T-cell (primary cell): ENCODE data around the gene CALR3. TPM values are rescaled to one million over a fixed set of nuclear protein-coding genes. Genes with fewer than 3 reads are reported as not detected.

ENCODE experiments used
- ATAC-seq, 4 experiments: fragments of 200-7000 bp in 3 of 4; fragments of 150-1000 bp in 1 of 4; cut with Tn5 transposase; replicated peaks in 1 of 4; 1 replicate in 3 of 4; 2 replicates in 1 of 4; pipeline ENCODE4 v1.10.0; 2021; ENCODE audit warnings: moderate library complexity in 3 of 4, mild to moderate bottlenecking in 2 of 4, moderate number of reproducible peaks in 1 of 4
- CTCF ChIA-PET, 2 donors: fragments of 300-600 bp; sonication (Branson Sonifier 250); formaldehyde crosslinking; loops; one replicate each; lab custom pipeline; 2022; ENCODE audit warnings: antibody characterized with exemption in 2 of 2; lab: Charles Lee
- POLR2A ChIA-PET, 2 donors: fragments of 300-600 bp; sonication (Branson Sonifier 250); formaldehyde crosslinking; loops; one replicate each; lab custom pipeline; 2022; ENCODE audit warnings: antibody characterized with exemption in 2 of 2; lab: Charles Lee
- DNase-seq, 35 experiments: peaks; one replicate each; pipeline versions ENCODE4 v3.0.0 to v3.0.0-alpha.2; 2013 to 2023
- H3K27ac ChIP-seq: one replicate; pipeline ENCODE4 v1.5.1; 2013; ENCODE audit warnings: low read length
- H3K27me3 ChIP-seq, 2 experiments: replicated peaks in 1 of 2; 1 replicate in 1 of 2; 2 replicates in 1 of 2; pipeline versions ENCODE4 v1.6.1 to v1.7.0; 2013; ENCODE audit warnings: low read length in 1 of 2, mixed read lengths in 1 of 2; ENCODE audit not compliant: control insufficient read depth in 2 of 2, insufficient read depth in 2 of 2; ENCODE audit errors: extremely low read depth in 1 of 2
- H3K36me3 ChIP-seq, 2 donors: 1 replicate in 1 of 2; 2 replicates in 1 of 2; pipeline versions ENCODE4 v1.6.1 to v1.7.0; 2013; ENCODE audit warnings: low read length in 1 of 2; ENCODE audit not compliant: control insufficient read depth in 2 of 2, insufficient read depth in 1 of 2; ENCODE audit errors: extremely low read depth in 1 of 2
- H3K4me1 ChIP-seq, 2 experiments: 1 replicate in 1 of 2; 2 replicates in 1 of 2; pipeline versions ENCODE4 v1.6.1 to v1.7.0; 2013; ENCODE audit warnings: low read length in 2 of 2, mixed read lengths in 1 of 2; ENCODE audit not compliant: insufficient read depth in 2 of 2, control insufficient read depth in 1 of 2; ENCODE audit errors: extremely low read depth in 1 of 2
- H3K4me3 ChIP-seq, 2 donors: 1 replicate in 1 of 2; 2 replicates in 1 of 2; pipeline versions ENCODE4 v1.5.1 to v1.7.0; 2013; ENCODE audit warnings: mild to moderate bottlenecking in 2 of 2, low read length in 1 of 2, moderate library complexity in 1 of 2; ENCODE audit not compliant: control insufficient read depth in 1 of 2; ENCODE audit errors: extremely low read depth in 1 of 2
- H3K9me3 ChIP-seq: 2 replicates; pipeline ENCODE4 v1.7.0; 2013
- H3K27ac Mint-ChIP-seq, 2 donors: one replicate each; pipeline ENCODE4 v1.8.0; 2020 to 2021; ENCODE audit warnings: mild to moderate bottlenecking in 2 of 2, mixed read lengths in 2 of 2
- H3K27me3 Mint-ChIP-seq, 2 donors: one replicate each; pipeline ENCODE4 v1.8.0; 2021 to 2022; ENCODE audit warnings: mixed read lengths in 2 of 2
- H3K36me3 Mint-ChIP-seq: one replicate; pipeline ENCODE4 v1.8.0; 2021; ENCODE audit warnings: mixed read lengths
- H3K4me1 Mint-ChIP-seq, 3 donors: one replicate each; pipeline ENCODE4 v1.8.0; 2020 to 2022; ENCODE audit warnings: mixed read lengths in 3 of 3, mild to moderate bottlenecking in 1 of 3
- H3K4me3 Mint-ChIP-seq, 3 donors: one replicate each; pipeline ENCODE4 v1.8.0; 2020 to 2022; ENCODE audit warnings: mild to moderate bottlenecking in 3 of 3, mixed read lengths in 3 of 3, moderate library complexity in 3 of 3
- H3K9me3 Mint-ChIP-seq, 3 donors: one replicate each; pipeline ENCODE4 v1.8.0; 2020 to 2022; ENCODE audit warnings: mixed read lengths in 3 of 3
- WGBS: methylation state at CpG from one replicate; pipeline ENCODE4 v1.1.5; 2013; ENCODE audit warnings: missing lambda C conversion rate; ENCODE audit not compliant: insufficient coverage; 5-methylcytosine and 5-hydroxymethylcytosine counted together
- total RNA-seq, 35 experiments: library from RNA in 6 of 35; stranded (reverse) in 6 of 35; fragments of 120-200 nt in 1 of 35; gene quantifications; one replicate each; pipeline versions ENCODE4 v1.2.1 to v1.2.4 and lab custom pipeline; 2013 to 2026

The CALR3 gene
- total RNA-seq, 5 donors from 2014 or later (not counting 1 experiment from before 2014, with no cell fraction given), result not detected

DNA sequence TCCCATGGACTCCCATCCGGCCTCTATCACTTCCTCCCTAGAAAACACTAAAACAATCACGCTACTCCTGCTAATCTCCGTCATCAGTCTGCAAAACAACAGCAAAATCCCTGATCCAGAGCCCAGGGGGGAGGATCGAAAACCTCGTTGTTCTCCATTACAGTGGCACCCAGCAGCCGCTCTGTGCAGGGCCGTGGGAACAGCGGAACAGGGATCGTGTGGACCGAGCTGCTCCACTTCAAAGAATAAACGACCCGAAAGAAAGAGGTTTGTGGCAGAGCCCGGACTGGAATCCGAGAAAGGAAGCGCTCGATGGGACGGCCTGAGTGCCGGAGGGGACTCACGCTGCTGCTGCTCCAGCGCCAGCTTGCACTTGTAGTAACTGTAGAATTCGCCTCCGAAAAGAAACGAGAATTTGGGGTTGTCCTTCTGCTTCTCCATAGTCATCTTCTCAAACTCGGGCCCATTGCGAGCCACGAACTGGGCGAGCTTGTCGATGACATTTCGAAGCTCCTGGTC is 45.6 kb upstream of the CALR3 start:
- Mint-ChIP-seq H3K36me3 (peaks cover 23% of the 10 kb centered on the region), H3K4me3 (peak overlapping the region; percentile 84 to 92 (median 85)), H3K27me3 (no peaks in the 10 kb centered on the region), H3K27ac (peak overlapping the region; percentile 70 to 78), H3K9me3 (no peaks in the 10 kb centered on the region), H3K4me1 (peaks cover 60 to 65% (median 65%) of the 10 kb centered on the region in 3 donors)
- ATAC-seq, result peak in 2 of 4 experiments; percentile 3
- H3K36me3 ChIP-seq, result peaks cover under 1 to 21% of the 10 kb centered on the region in 2 donors
- no peaks in the 10 kb centered on the region for H3K27me3 ChIP-seq
- peaks cover 19 to 68% of the 10 kb centered on the region in 2 experiments for H3K4me1 ChIP-seq
- DNase-seq, result peak in 8 of 35 experiments; percentile 1 to 42 (median 14)
- ChIA-PET CTCF (interaction anchor here in 1 of 2 donors (0.6 kb wide), 1 partner anchor 1300 kb away, joined by 3 read pairs; no protein-coding TSS in a partner anchor), POLR2A (interaction anchor here in 1 of 2 donors (0.6 kb wide), 1 partner anchor 98 kb away, joined by 3 read pairs; no protein-coding TSS in a partner anchor)
- no peak overlapping the region for H3K27ac ChIP-seq
- H3K4me3 ChIP-seq, result peak overlapping the region; percentile 75 to 96
- under 1% methylated on average over 23 of the region's 29 CpGs for WGBS
- no peaks in the 10 kb centered on the region for H3K9me3 ChIP-seq

DNA sequence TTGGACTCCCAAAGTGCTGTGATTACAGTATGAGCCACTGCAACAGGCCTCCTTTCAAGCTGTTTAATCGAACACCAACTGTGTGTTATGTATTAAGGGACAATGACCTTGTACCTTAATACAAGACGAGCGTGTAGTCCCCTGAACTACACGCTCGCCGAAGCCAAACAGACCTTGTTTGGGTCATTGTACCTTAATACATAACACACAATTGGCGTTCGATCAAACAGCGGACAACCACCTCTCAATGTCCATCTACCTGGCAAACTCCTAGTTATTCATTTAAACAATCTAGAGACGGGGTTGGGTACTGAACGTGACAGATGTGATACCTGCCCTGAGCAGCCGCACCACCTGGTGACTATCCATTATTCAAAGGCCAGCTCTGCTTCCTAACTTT is 45.0 kb upstream of the CALR3 start:
- H3K4me3 ChIP-seq, result peak overlapping the region in 1 of 2 donors; percentile 75
- WGBS, result 83% methylated on average over 11 of the region's 12 CpGs
- peaks cover 19 to 68% of the 10 kb centered on the region in 2 experiments for H3K4me1 ChIP-seq
- ChIA-PET CTCF (interaction anchor here in 1 of 2 donors (0.6 kb wide), 1 partner anchor 1300 kb away, joined by 3 read pairs; no protein-coding TSS in a partner anchor), POLR2A (no interaction called here)
- ATAC-seq (no peak), DNase-seq (no peak)
- H3K27me3 Mint-ChIP-seq, result no peaks in the 10 kb centered on the region
- no peaks in the 10 kb centered on the region for H3K9me3 ChIP-seq
- H3K36me3 Mint-ChIP-seq, result peaks cover 24% of the 10 kb centered on the region
- peak overlapping the region; percentile 70 to 78 for H3K27ac Mint-ChIP-seq
- no peak overlapping the region for H3K27ac ChIP-seq
- peak overlapping the region; percentile 84 to 92 (median 85) for H3K4me3 Mint-ChIP-seq
- H3K9me3 Mint-ChIP-seq, result no peaks in the 10 kb centered on the region
- peaks cover 61 to 66% (median 63%) of the 10 kb centered on the region in 3 donors for H3K4me1 Mint-ChIP-seq
- H3K27me3 ChIP-seq, result no peaks in the 10 kb centered on the region
- H3K36me3 ChIP-seq, result peaks cover 7 to 27% of the 10 kb centered on the region in 2 donors

DNA sequence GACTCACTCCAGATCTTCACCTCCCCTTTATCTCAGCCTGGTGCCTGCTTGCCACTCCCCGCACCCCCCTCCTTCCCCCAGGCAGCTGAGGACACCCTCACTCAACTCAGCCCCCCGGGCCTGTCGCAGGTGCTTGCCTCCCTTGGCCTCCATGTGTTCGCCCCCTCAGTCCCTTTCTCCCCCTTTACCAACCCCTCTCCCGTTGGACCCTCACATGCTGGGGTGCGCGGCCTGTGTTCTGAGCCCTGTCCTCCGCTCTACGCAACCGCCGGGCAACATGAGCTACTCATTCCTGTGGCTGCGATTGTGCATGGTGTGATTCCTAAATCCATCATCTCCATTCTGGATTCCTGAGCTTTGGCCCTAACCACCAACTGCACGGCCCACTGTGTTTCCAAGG is 41.1 kb upstream of the CALR3 start:
- ChIA-PET CTCF (no interaction called here), POLR2A (interaction anchor here in 1 of 2 donors (0.5 to 0.6 kb wide), 2 partner anchors 11 to 291 kb away, joined by 4 to 7 read pairs; no protein-coding TSS in a partner anchor)
- H3K9me3 ChIP-seq, result no peaks in the 10 kb centered on the region
- no peaks in the 10 kb centered on the region for H3K27me3 ChIP-seq
- H3K36me3 Mint-ChIP-seq, result peaks cover 26% of the 10 kb centered on the region
- no peak for DNase-seq
- peaks cover 8 to 44% of the 10 kb centered on the region in 2 experiments for H3K4me1 ChIP-seq
- 98% methylated on average over 11 of the region's 13 CpGs for WGBS
- no peak overlapping the region for H3K4me3 Mint-ChIP-seq
- H3K36me3 ChIP-seq, result peaks cover 26 to 54% of the 10 kb centered on the region in 2 donors
- H3K27me3 Mint-ChIP-seq, result no peaks in the 10 kb centered on the region
- ATAC-seq, result no peak
- no peak overlapping the region for H3K27ac Mint-ChIP-seq
- no peak overlapping the region for H3K4me3 ChIP-seq
- peaks cover 43 to 47% (median 45%) of the 10 kb centered on the region in 3 donors for H3K4me1 Mint-ChIP-seq
- H3K27ac ChIP-seq, result no peak overlapping the region
- H3K9me3 Mint-ChIP-seq, result no peaks in the 10 kb centered on the region

DNA sequence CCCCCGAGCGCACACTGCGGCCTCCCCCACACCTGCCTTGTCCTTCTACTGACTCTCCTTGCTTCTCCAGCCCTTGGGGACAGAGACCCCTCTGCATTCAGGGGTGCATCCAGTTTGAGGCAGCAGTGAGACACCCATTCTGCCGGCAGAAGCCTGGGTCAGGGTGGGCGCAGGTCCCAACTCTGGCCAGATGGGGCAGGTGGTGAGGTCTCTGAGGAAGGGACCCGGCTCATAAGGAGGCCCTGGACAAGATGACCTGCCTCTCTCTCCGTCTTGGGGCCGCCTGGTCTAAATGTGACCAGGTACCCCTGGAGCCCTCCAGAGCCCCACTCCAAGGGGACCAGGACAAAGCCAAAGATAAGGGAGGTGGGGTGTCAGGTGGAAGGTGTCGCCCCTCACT is 40.2 kb upstream of the CALR3 start:
- Mint-ChIP-seq H3K9me3 (no peaks in the 10 kb centered on the region), H3K27me3 (no peaks in the 10 kb centered on the region), H3K4me1 (peaks cover 36 to 41% (median 39%) of the 10 kb centered on the region in 3 donors), H3K4me3 (no peak overlapping the region), H3K36me3 (peaks cover 33% of the 10 kb centered on the region), H3K27ac (no peak overlapping the region)
- DNase-seq (no peak), ATAC-seq (no peak)
- H3K9me3 ChIP-seq, result no peaks in the 10 kb centered on the region
- 98% methylated on average over 6 of the region's 9 CpGs for WGBS
- peaks cover 35 to 64% of the 10 kb centered on the region in 2 donors for H3K36me3 ChIP-seq
- H3K4me1 ChIP-seq, result peaks cover 6 to 37% of the 10 kb centered on the region in 2 experiments
- POLR2A ChIA-PET, result interaction anchor here in 1 of 2 donors (0.6 kb wide), 1 partner anchor 31 kb away, joined by 6 read pairs; no protein-coding TSS in a partner anchor
- H3K27ac ChIP-seq, result no peak overlapping the region
- CTCF ChIA-PET, result interaction anchor here in 1 of 2 donors (0.5 kb wide), 1 partner anchor 1354 kb away, joined by 3 read pairs; no protein-coding TSS in a partner anchor
- no peak overlapping the region for H3K4me3 ChIP-seq
- no peaks in the 10 kb centered on the region for H3K27me3 ChIP-seq

- Histone ChIP-seq H3K4me3 (no peak overlapping the region), H3K27me3 (no peaks in the 10 kb centered on the region), H3K4me1 (peaks cover 3 to 29% of the 10 kb centered on the region in 2 experiments), H3K36me3 (peaks cover 40 to 70% of the 10 kb centered on the region in 2 donors), H3K9me3 (no peaks in the 10 kb centered on the region), H3K27ac (no peak overlapping the region)
- 96% methylated on average over 9 of the region's 18 CpGs for WGBS
- POLR2A ChIA-PET, result interaction anchor here in 1 of 2 donors (0.6 kb wide), 1 partner anchor 32 kb away, joined by 6 read pairs; no protein-coding TSS in a partner anchor
- H3K9me3 Mint-ChIP-seq, result no peaks in the 10 kb centered on the region
- H3K4me3 Mint-ChIP-seq, result no peak overlapping the region
- peaks cover 32 to 37% (median 33%) of the 10 kb centered on the region in 3 donors for H3K4me1 Mint-ChIP-seq
- H3K27me3 Mint-ChIP-seq, result no peaks in the 10 kb centered on the region
- DNase-seq, result no peak
- CTCF ChIA-PET, result no interaction called here
- no peak for ATAC-seq
- H3K27ac Mint-ChIP-seq, result no peak overlapping the region
- peaks cover 33% of the 10 kb centered on the region for H3K36me3 Mint-ChIP-seq
Observed at GRCh38 chr19:16535381-16535780, 39.4 kb upstream of the CALR3 start.

GRCh38 chr19:16532440-16533234 is 36.7 kb upstream of the CALR3 start:
- peaks cover 7 to 12% (median 10%) of the 10 kb centered on the region in 3 donors for H3K4me1 Mint-ChIP-seq
- no peaks in the 10 kb centered on the region for H3K27me3 Mint-ChIP-seq
- H3K27me3 ChIP-seq, result no peaks in the 10 kb centered on the region
- no peak overlapping the region for H3K27ac ChIP-seq
- no peak overlapping the region for H3K4me3 Mint-ChIP-seq
- H3K4me3 ChIP-seq, result no peak overlapping the region
- no peak for ATAC-seq
- no peaks in the 10 kb centered on the region for H3K9me3 Mint-ChIP-seq
- peaks cover 47 to 82% of the 10 kb centered on the region in 2 donors for H3K36me3 ChIP-seq
- peaks cover 0 to 5% of the 10 kb centered on the region in 2 experiments for H3K4me1 ChIP-seq
- no peak overlapping the region for H3K27ac Mint-ChIP-seq
- ChIA-PET POLR2A (interaction anchor here in 1 of 2 donors (0.5 kb wide), 1 partner anchor 20 kb away, joined by 3 read pairs; no protein-coding TSS in a partner anchor), CTCF (no interaction called here)
- no peaks in the 10 kb centered on the region for H3K9me3 ChIP-seq
- 97% methylated on average over 47 of the region's 47 CpGs for WGBS
- H3K36me3 Mint-ChIP-seq, result peaks cover 40% of the 10 kb centered on the region
- DNase-seq, result no peak
